GM12872 (cell line): ENCODE data around the gene FRMD1.

Experiments used
- TF ChIP-seq, protein P1 (sequence below): IDR thresholded peaks from 3 replicates; pipeline ENCODE4 v1.5.1; 2011; ENCODE audit warnings: low read depth, mild to moderate bottlenecking, low read length, moderate library complexity; ENCODE audit not compliant: insufficient read depth

Gene FRMD1

DNA sequence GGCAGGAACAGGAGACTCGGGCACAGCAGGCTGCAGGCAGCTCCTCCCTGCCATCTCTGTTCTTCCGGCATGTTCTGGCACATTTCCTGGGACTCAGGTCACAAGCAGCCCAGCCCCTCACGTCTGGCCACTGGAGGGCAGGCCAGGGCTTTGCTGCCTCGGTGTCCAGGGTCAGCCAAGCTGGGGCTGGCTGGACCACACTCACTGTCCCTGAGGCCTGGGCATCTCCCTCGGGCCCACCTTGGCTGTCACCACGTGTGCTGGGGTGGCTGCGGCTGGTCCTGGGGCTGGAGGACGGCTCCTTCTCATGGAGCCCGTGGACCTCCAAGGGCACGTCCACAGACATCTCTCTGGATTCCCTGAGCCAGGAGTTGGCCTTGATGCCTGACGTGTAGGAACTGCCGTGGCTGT is 18.5 kb downstream of the FRMD1 start:
- TF ChIP-seq, protein P1, sequence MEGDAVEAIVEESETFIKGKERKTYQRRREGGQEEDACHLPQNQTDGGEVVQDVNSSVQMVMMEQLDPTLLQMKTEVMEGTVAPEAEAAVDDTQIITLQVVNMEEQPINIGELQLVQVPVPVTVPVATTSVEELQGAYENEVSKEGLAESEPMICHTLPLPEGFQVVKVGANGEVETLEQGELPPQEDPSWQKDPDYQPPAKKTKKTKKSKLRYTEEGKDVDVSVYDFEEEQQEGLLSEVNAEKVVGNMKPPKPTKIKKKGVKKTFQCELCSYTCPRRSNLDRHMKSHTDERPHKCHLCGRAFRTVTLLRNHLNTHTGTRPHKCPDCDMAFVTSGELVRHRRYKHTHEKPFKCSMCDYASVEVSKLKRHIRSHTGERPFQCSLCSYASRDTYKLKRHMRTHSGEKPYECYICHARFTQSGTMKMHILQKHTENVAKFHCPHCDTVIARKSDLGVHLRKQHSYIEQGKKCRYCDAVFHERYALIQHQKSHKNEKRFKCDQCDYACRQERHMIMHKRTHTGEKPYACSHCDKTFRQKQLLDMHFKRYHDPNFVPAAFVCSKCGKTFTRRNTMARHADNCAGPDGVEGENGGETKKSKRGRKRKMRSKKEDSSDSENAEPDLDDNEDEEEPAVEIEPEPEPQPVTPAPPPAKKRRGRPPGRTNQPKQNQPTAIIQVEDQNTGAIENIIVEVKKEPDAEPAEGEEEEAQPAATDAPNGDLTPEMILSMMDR: no peak

DNA sequence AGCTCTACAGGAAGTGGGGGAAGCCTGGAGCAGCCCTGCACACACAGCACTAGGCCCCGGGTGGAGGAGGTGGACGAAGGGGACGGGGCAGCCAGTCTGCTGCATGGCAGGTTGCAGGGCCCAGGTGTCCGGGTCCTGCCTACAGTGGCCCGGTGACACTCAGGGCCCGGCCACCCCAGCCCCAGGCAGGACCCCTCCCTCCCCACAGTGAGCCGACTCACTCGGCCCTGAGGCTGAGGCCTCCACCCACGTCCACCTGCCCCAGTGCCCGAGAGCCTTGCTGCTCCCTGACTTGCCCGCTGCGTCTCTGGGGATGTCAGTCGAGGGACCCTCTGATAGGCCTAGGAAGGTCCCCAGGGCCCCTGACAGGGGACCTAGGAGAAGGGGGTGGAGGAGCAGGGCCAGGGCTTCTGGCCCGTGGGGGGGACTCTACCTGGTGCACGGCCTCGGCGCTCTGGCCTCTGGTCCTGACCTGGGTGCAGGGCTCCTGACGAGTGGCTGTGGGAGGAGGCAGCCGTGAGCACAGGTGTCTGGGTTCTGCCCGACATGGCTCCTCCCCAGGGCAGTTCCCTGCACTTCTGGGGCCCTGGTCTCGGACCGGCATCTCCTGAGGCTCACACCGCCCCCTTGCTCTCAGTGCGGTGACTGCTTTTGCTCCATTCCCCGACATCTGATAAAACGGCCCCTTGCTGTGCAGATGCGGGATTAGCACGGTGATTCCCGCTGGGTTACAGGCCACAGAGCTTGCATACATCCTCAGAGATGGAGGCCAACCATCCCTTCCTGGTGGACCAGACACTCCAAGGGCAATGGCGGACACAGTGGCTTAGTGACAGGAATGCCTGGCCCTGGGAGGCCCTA is 20.1 kb downstream of the FRMD1 start:
- TF ChIP-seq, protein P1: no peak

DNA sequence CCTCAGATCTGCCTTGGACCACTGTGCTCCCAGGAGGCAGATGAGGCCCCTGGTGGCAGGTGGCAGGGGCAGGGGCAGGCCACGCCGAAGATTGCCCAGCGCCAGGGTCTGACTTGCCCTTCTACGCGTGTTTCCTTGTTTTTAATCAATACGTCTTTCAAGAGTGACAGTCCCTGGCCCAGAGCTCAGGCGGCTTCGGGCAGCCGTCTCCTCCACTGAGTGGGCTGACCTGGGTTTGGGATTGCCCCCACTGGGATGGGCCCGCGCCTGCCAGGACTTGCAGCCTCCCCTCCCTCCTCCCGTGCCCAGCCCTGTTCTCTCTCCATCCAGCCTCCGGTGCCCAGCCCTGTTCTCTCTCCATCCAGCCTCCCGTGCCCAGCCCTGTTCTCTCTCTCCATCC is 21.2 kb downstream of the FRMD1 start:
- TF ChIP-seq, protein P1: no peak

DNA sequence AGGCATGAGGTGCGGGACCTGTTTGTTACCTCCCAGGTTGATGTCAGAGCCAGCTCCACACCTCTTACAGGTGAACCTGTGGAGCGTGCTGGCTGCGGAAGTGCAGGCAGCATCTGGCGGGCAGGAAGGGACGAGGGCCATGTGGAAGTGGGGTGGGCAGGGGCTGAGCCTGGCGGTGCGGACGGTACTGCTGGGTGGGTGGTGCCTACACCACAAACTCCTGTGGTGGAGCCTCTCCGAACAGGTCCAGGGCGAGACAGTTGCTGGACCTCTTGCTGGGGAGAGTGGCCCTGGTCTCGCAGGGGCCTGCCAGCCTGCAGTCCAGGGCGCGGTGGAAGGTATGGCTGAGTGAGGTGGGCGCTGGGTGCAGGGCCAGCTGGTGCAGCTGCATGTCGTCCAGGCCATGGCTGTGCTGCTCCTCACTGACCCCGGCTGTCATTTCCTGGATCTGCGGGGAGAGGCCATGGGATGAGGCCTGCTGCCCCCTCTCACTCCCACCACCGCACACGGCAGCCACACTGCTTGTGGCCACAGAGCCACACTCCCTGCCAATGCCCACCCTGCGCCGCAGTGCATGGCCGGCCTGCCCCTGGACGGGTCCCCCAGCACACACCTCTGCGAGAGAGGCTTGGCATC is 22.0 kb downstream of the FRMD1 start:
- TF ChIP-seq, protein P1: no peak

DNA sequence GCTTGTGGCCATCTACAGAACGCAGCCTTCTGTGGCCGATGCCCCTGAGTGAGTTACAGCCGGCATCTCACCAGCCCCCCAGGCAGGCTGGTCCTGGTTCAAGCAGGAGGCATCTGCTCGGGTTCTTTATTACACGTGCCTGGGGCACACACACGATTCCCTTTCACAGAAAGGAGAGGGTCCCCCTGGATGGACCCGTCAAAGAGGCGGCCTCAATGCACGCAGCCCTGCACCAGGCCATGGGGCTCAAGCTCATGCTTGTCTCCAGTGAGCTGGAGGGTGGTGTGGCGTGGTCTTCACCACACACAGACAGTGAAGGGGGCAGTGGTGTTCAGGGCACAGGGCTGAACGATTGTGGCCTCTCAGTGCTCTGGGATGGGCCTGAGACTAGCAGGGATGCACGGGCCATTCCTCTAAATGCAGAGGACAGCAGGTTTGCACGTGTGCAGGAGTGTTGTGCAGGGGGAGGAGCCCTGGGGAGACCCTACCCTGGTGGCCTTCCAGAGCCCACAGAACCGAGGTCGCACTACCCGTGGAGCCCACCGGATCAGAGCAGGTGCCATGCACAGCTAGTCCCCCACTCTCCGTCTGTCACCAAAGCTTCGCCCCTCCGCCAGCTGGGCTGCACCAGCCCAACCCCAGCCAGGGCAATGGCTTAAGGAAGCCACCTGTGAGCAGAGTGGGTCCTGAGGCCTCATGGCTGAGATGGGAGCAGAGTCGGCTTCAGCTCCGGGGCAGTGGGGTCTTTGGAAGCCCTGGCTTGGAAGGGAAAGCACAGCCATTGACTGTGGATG is 23.1 kb downstream of the FRMD1 start:
- TF ChIP-seq, protein P1: no peak

DNA sequence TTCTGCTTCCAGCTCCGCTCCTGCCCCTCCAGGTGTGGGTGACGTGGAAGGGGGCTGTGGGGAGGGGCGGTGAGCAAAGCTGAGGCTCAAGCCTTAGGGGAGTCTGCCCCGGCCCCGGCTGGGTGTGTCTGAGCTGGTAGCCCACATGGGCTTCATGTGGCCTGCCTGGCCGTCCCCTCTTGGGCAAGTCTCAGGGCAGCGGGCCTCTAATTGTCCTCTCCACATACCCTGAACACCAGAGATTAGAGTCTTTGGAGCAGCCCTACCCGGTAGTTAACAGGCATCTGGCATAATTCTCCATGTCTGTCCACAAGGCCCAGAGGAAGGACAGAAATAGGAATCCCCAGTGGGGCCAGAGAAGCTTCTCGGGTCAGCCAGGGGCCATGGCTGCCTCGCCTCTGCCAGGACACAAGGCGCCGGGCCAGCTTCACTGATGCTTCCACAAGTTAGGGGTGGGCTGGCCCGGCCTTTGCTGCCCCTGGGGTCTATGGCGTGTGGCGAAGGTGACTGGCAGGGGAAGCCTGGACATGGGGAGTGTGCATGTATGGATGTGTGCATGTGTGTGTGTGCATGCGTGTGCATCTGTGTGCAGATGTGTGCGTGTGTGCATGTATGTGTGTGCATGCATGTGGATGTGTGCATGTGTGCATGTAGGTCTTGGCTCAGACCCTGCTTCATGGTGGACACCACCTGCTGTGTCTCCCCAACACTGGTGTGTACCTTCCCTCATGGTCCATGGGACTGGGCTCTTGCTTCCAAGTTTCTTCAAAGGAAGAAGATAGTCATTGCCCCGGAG is 24.0 kb downstream of the FRMD1 start:
- TF ChIP-seq, protein P1: no peak
